ENCODE data around the gene ZNF358.

DNA sequence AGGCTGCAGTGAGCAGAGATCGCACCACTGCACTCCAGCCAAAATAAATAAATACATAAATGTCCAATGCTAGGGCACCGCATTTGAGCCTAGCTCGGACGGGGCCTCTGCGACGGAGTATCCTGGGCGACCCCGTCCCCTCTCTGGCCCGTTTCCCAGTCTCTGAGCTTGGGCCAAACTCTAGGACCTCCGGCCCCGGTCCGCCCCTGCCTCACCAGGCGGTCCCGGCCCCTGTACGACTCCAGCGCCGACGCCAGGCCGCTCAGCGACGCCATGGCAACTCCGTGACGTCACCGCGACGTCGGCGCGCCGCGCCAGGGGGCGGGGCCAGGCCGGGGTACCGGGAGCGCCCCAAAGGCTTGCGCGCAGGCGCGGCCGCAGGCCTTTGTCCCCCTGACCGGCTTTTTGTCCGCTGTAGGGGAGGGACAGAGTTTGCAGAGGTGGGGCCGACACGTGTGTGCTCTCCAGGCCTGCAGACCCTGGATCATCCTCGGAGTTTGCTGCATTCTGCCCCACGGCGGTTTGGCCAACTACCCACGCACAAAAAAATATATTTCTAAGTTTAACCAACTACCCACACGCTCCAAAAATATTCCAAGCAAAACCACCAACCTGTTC is 27.1 kb upstream of the ZNF358 start, which contains the start of gene PEX11G:
- TF ChIP-seq, protein P1, sequence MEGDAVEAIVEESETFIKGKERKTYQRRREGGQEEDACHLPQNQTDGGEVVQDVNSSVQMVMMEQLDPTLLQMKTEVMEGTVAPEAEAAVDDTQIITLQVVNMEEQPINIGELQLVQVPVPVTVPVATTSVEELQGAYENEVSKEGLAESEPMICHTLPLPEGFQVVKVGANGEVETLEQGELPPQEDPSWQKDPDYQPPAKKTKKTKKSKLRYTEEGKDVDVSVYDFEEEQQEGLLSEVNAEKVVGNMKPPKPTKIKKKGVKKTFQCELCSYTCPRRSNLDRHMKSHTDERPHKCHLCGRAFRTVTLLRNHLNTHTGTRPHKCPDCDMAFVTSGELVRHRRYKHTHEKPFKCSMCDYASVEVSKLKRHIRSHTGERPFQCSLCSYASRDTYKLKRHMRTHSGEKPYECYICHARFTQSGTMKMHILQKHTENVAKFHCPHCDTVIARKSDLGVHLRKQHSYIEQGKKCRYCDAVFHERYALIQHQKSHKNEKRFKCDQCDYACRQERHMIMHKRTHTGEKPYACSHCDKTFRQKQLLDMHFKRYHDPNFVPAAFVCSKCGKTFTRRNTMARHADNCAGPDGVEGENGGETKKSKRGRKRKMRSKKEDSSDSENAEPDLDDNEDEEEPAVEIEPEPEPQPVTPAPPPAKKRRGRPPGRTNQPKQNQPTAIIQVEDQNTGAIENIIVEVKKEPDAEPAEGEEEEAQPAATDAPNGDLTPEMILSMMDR (IDR thresholded peaks at IDR 0.05), result peak in 1 of 3 experiments; percentile 20
- peak; percentile 46 for TF ChIP-seq POLR2A (IDR thresholded peaks at IDR 0.05; ENCODE audit: low read depth)

Measured in esophagus muscularis mucosa (tissue), 3 donors.